GM08714 (cell line): Measurements from ENCODE around the gene ARID1B.

Source experiments
- H3K4me3 ChIP-seq: fragments of 200-500 bp; sonication (Bioruptor generic); 2 replicates; pipeline ENCODE4 v1.5.1; 2014; ENCODE audit warnings: mild to moderate bottlenecking, low read length, inconsistent platforms
- ZNF274 ChIP-seq: IDR thresholded peaks from 2 replicates; pipeline ENCODE4 v1.6.1; 2012; ENCODE audit warnings: mild to moderate bottlenecking, low read depth, low read length

ARID1B gene

GRCh38 chr6:156948807-156949206 lies 171.6 kb downstream of the ARID1B start:
- no peak overlapping the region for H3K4me3 ChIP-seq
- no peak for TF ChIP-seq ZNF274

- H3K4me3 ChIP-seq, result no peak overlapping the region
Measured at GRCh38 chr6:156949376-156949775, 172.2 kb downstream of the ARID1B start.

GRCh38 chr6:156950084-156950483 lies 172.9 kb downstream of the ARID1B start:
- TF ChIP-seq ZNF274, result no peak

More at GRCh38 chr6:156949376-156949775, 172.2 kb downstream of the ARID1B start:
- no peak for TF ChIP-seq ZNF274

GRCh38 chr6:156950531-156950930 lies 173.4 kb downstream of the ARID1B start:
- no peak for TF ChIP-seq ZNF274
- H3K4me3 ChIP-seq, result no peak overlapping the region

More at GRCh38 chr6:156950084-156950483, 172.9 kb downstream of the ARID1B start:
- no peak overlapping the region for H3K4me3 ChIP-seq

- no peak overlapping the region for H3K4me3 ChIP-seq
- TF ChIP-seq ZNF274, result no peak
Measured at GRCh38 chr6:156952401-156952800, 175.2 kb downstream of the ARID1B start.

GRCh38 chr6:156953127-156953478 lies 175.9 kb downstream of the ARID1B start:
- no peak for TF ChIP-seq ZNF274
- peak overlapping the region; percentile 50 for H3K4me3 ChIP-seq

- TF ChIP-seq ZNF274, result no peak
- peak overlapping the region; percentile 50; the same call in 1 of the 2 replicates for H3K4me3 ChIP-seq
Measured at GRCh38 chr6:156953479-156954146, 176.4 kb downstream of the ARID1B start.

GRCh38 chr6:156954191-156954590 lies 177.0 kb downstream of the ARID1B start:
- TF ChIP-seq ZNF274, result no peak
- no peak overlapping the region for H3K4me3 ChIP-seq

GRCh38 chr6:156954816-156955215 lies 177.6 kb downstream of the ARID1B start:
- no peak overlapping the region for H3K4me3 ChIP-seq
- no peak for TF ChIP-seq ZNF274

GRCh38 chr6:156955494-156956183 lies 178.5 kb downstream of the ARID1B start:
- H3K4me3 ChIP-seq, result no peak overlapping the region

GRCh38 chr6:156956286-156956685 lies 179.1 kb downstream of the ARID1B start:
- H3K4me3 ChIP-seq, result no peak overlapping the region
- TF ChIP-seq ZNF274, result no peak

More at GRCh38 chr6:156955494-156956183, 178.5 kb downstream of the ARID1B start:
- no peak for TF ChIP-seq ZNF274

GRCh38 chr6:156957931-156958547 lies 180.9 kb downstream of the ARID1B start:
- TF ChIP-seq ZNF274, result no peak
- no peak overlapping the region for H3K4me3 ChIP-seq

GRCh38 chr6:156960525-156960924 lies 183.3 kb downstream of the ARID1B start:
- TF ChIP-seq ZNF274, result no peak
- no peak overlapping the region for H3K4me3 ChIP-seq

GRCh38 chr6:156961282-156961892 lies 184.2 kb downstream of the ARID1B start:
- no peak overlapping the region for H3K4me3 ChIP-seq

More at GRCh38 chr6:156961282-156961892, 184.2 kb downstream of the ARID1B start:
- TF ChIP-seq ZNF274, result no peak
